OCI-LY7 (cell line): ENCODE measurements around the gene NAA15.

Experiments
- EZH2phosphoT487 ChIP-seq: fragments of 200-600 bp; sonication (generic); IDR thresholded peaks from 2 replicates; pipeline ENCODE4 v1.6.1; 2018; ENCODE audit warnings: low read depth, borderline replicate concordance, mild to moderate bottlenecking, mixed run types, antibody characterized with exemption, low read length, moderate library complexity, mixed read lengths
- TF ChIP-seq, protein P1 (sequence below): fragments of 200-600 bp; sonication (generic); conservative IDR thresholded peaks from 2 replicates; pipeline ENCODE4 v1.5.1; 2014; ENCODE audit warnings: mild to moderate bottlenecking, antibody characterized with exemption, low read length, moderate library complexity, mixed read lengths

- TF ChIP-seq, protein P1, sequence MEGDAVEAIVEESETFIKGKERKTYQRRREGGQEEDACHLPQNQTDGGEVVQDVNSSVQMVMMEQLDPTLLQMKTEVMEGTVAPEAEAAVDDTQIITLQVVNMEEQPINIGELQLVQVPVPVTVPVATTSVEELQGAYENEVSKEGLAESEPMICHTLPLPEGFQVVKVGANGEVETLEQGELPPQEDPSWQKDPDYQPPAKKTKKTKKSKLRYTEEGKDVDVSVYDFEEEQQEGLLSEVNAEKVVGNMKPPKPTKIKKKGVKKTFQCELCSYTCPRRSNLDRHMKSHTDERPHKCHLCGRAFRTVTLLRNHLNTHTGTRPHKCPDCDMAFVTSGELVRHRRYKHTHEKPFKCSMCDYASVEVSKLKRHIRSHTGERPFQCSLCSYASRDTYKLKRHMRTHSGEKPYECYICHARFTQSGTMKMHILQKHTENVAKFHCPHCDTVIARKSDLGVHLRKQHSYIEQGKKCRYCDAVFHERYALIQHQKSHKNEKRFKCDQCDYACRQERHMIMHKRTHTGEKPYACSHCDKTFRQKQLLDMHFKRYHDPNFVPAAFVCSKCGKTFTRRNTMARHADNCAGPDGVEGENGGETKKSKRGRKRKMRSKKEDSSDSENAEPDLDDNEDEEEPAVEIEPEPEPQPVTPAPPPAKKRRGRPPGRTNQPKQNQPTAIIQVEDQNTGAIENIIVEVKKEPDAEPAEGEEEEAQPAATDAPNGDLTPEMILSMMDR: no peak
- TF ChIP-seq EZH2phosphoT487: no peak
Measured at GRCh38 chr4:139316733-139317132, 15.4 kb downstream of the NAA15 start.
